ENCODE data around the gene TXNRD1. TPM values are rescaled to one million over a fixed set of nuclear protein-coding genes. Genes with fewer than 3 reads are reported as not detected.
A peak's percentile ranks its signal among the peaks of the same experiment; 100 is the strongest.

Gene TXNRD1
- total RNA-seq, 1 donor from 2014 or later: 82.7 TPM

- Mint-ChIP-seq H3K36me3 (ENCODE audit: low read depth) (peaks cover 7% of the 10 kb centered on the region), H3K27ac (ENCODE audit: unreplicated experiment) (peak overlapping the region; percentile 87), H3K4me1 (ENCODE audit: low read depth) (peaks cover 50% of the 10 kb centered on the region), H3K27me3 (ENCODE audit: low read depth) (no peaks in the 10 kb centered on the region), H3K4me3 (ENCODE audit: unreplicated experiment) (no peak overlapping the region), H3K9me3 (ENCODE audit: low read depth) (no peaks in the 10 kb centered on the region)
- TF ChIP-seq, protein P1, sequence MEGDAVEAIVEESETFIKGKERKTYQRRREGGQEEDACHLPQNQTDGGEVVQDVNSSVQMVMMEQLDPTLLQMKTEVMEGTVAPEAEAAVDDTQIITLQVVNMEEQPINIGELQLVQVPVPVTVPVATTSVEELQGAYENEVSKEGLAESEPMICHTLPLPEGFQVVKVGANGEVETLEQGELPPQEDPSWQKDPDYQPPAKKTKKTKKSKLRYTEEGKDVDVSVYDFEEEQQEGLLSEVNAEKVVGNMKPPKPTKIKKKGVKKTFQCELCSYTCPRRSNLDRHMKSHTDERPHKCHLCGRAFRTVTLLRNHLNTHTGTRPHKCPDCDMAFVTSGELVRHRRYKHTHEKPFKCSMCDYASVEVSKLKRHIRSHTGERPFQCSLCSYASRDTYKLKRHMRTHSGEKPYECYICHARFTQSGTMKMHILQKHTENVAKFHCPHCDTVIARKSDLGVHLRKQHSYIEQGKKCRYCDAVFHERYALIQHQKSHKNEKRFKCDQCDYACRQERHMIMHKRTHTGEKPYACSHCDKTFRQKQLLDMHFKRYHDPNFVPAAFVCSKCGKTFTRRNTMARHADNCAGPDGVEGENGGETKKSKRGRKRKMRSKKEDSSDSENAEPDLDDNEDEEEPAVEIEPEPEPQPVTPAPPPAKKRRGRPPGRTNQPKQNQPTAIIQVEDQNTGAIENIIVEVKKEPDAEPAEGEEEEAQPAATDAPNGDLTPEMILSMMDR (IDR thresholded peaks at IDR 0.05): no peak
- no peak for DNase-seq (ENCODE audit: low spot score)
Observed at GRCh38 chr12:104294927-104295668, 79.5 kb downstream of the TXNRD1 start.

GRCh38 chr12:104295954-104296353 lies 80.4 kb downstream of the TXNRD1 start:
- H3K36me3 Mint-ChIP-seq (ENCODE audit: low read depth): peaks cover 7% of the 10 kb centered on the region
- no peak for DNase-seq (ENCODE audit: low spot score)
- no peaks in the 10 kb centered on the region for H3K9me3 Mint-ChIP-seq (ENCODE audit: low read depth)
- H3K27me3 Mint-ChIP-seq (ENCODE audit: low read depth): no peaks in the 10 kb centered on the region
- no peak overlapping the region for H3K4me3 Mint-ChIP-seq (ENCODE audit: unreplicated experiment)
- H3K4me1 Mint-ChIP-seq (ENCODE audit: low read depth): peaks cover 57% of the 10 kb centered on the region
- H3K27ac Mint-ChIP-seq (ENCODE audit: unreplicated experiment): peak overlapping the region; percentile 87
- TF ChIP-seq, protein P1 (IDR thresholded peaks at IDR 0.05): no peak

GRCh38 chr12:104296718-104297117 lies 81.1 kb downstream of the TXNRD1 start:
- Mint-ChIP-seq H3K27ac (ENCODE audit: unreplicated experiment) (no peak overlapping the region), H3K4me3 (ENCODE audit: unreplicated experiment) (no peak overlapping the region), H3K36me3 (ENCODE audit: low read depth) (peaks cover 7% of the 10 kb centered on the region)

DNA sequence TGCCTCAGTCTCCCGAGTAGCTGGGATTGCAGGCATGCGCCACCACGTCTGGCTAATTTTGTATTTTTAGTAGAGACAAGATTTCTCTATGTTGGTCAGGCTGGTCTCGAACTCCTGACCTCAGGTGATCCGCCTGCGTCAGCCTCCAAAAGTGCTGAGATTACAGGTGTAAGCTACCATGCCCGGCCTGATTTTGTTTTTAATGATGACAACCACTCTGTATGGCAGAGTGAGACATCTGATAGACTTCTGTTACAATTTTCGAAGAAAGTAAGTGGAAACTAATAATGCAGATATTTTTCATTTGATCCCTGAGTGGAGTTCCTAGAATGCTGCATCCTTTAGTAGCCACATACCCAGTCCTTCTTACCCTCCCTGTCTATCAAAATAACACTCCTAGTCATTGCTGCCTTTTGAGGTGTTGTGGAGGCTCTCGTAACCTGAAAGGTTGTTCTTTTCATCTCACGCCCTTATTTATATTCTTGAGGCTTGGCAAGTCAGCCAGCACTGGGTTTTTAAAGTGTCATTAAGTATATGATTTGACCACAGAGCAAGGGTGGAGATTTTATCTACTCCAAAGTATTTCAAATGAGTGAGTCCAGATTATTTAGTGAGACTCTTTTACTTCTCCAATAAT lies 82.0 kb downstream of the TXNRD1 start:
- Mint-ChIP-seq H3K4me3 (ENCODE audit: unreplicated experiment) (no peak overlapping the region), H3K4me1 (ENCODE audit: low read depth) (peaks cover 60% of the 10 kb centered on the region), H3K27ac (ENCODE audit: unreplicated experiment) (no peak overlapping the region), H3K9me3 (ENCODE audit: low read depth) (no peaks in the 10 kb centered on the region), H3K36me3 (ENCODE audit: low read depth) (peaks cover 5% of the 10 kb centered on the region), H3K27me3 (ENCODE audit: low read depth) (no peaks in the 10 kb centered on the region)
- TF ChIP-seq, protein P1 (IDR thresholded peaks at IDR 0.05): no peak
- no peak for DNase-seq (ENCODE audit: low spot score)

More at GRCh38 chr12:104296718-104297117, 81.1 kb downstream of the TXNRD1 start:
- Mint-ChIP-seq H3K4me1 (ENCODE audit: low read depth) (peaks cover 58% of the 10 kb centered on the region), H3K27me3 (ENCODE audit: low read depth) (no peaks in the 10 kb centered on the region), H3K9me3 (ENCODE audit: low read depth) (no peaks in the 10 kb centered on the region)
- TF ChIP-seq, protein P1 (IDR thresholded peaks at IDR 0.05): no peak
- DNase-seq (ENCODE audit: low spot score): no peak

- no peaks in the 10 kb centered on the region for H3K27me3 Mint-ChIP-seq (ENCODE audit: low read depth)
- no peak for DNase-seq (ENCODE audit: low spot score)
- TF ChIP-seq, protein P1 (IDR thresholded peaks at IDR 0.05): no peak
- no peak overlapping the region for H3K4me3 Mint-ChIP-seq (ENCODE audit: unreplicated experiment)
- peak overlapping the region; percentile 89 for H3K27ac Mint-ChIP-seq (ENCODE audit: unreplicated experiment)
- peaks cover 3% of the 10 kb centered on the region for H3K36me3 Mint-ChIP-seq (ENCODE audit: low read depth)
- H3K4me1 Mint-ChIP-seq (ENCODE audit: low read depth): peaks cover 69% of the 10 kb centered on the region
- no peaks in the 10 kb centered on the region for H3K9me3 Mint-ChIP-seq (ENCODE audit: low read depth)
Observed at GRCh38 chr12:104299842-104300481, 84.4 kb downstream of the TXNRD1 start.
